ENCODE measurements around the gene NUDT15. TPM values are rescaled to one million over a fixed set of nuclear protein-coding genes. Genes with fewer than 3 reads are reported as not detected.

Gene NUDT15
- polyA plus RNA-seq, 1 donor (not counting 4 experiments of a cell fraction or from before 2014, with no cell fraction given), result 41.1 TPM

DNA sequence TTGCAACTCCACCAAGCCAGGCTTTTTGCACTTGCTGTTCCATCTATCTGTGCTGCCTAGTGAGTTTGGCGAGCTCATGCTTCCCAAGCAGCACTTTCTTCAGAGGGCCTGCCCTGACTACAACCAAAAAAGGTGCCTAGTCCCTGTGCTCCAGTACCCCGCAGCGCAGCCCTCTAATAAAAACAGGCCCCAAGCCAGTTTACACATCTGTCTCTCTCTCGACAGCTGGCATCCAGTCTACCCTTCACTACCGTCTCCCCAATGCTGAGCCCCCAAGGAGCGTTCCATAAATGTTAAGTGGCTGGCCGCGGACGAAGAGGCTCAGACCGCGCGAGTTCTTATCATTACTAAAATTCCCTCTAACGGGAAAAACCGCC lies 56.9 kb downstream of the NUDT15 start:
- peaks cover 15% of the 10 kb centered on the region for H3K4me1 ChIP-seq (ENCODE audit: control insufficient read depth, extremely low read depth, insufficient read depth, low read length)
- H3K36me3 ChIP-seq (ENCODE audit: control insufficient read depth in 2 of 2, extremely low read depth in 1 of 2, insufficient read depth in 2 of 2, low read length in 2 of 2), result peaks cover 2 to 8% of the 10 kb centered on the region in 2 experiments
- no peaks in the 10 kb centered on the region for H3K9me1 ChIP-seq (ENCODE audit: control insufficient read depth, extremely low read depth, insufficient read depth, low read length)
- peak overlapping the region; percentile 95 to 97 (median 96) for H3K4me3 ChIP-seq (ENCODE audit: control insufficient read depth in 2 of 3, extremely low read depth in 1 of 3, insufficient read depth in 2 of 3, low read depth in 1 of 3, low read length in 3 of 3)
- no peak for DNase-seq (ENCODE audit: low read depth, low spot score)
- peak overlapping the region; percentile 92 for H2AFZ ChIP-seq (ENCODE audit: control insufficient read depth, low read length)
- peak overlapping the region; percentile 99 for H3K4me2 ChIP-seq (ENCODE audit: control insufficient read depth, extremely low read depth, insufficient read depth, low read depth, low read length)
- no peaks in the 10 kb centered on the region for H3K27me3 ChIP-seq (ENCODE audit: control insufficient read depth, extremely low read depth, insufficient read depth, low read length)
- peaks cover 55% of the 10 kb centered on the region for H3K79me2 ChIP-seq (ENCODE audit: control insufficient read depth, insufficient read depth, low read length)
- H3K9me3 ChIP-seq (ENCODE audit: control insufficient read depth, low read depth, low read length), result no peaks in the 10 kb centered on the region
- TF ChIP-seq, protein P1, sequence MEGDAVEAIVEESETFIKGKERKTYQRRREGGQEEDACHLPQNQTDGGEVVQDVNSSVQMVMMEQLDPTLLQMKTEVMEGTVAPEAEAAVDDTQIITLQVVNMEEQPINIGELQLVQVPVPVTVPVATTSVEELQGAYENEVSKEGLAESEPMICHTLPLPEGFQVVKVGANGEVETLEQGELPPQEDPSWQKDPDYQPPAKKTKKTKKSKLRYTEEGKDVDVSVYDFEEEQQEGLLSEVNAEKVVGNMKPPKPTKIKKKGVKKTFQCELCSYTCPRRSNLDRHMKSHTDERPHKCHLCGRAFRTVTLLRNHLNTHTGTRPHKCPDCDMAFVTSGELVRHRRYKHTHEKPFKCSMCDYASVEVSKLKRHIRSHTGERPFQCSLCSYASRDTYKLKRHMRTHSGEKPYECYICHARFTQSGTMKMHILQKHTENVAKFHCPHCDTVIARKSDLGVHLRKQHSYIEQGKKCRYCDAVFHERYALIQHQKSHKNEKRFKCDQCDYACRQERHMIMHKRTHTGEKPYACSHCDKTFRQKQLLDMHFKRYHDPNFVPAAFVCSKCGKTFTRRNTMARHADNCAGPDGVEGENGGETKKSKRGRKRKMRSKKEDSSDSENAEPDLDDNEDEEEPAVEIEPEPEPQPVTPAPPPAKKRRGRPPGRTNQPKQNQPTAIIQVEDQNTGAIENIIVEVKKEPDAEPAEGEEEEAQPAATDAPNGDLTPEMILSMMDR (optimal IDR thresholded peaks at IDR 0.05 in 1 of 3, IDR thresholded peaks at IDR 0.05 in 1 of 3, conservative IDR thresholded peaks at IDR 0.05 in 1 of 3; ENCODE audit: extremely low read depth in 1 of 3, insufficient read depth in 2 of 3, low read length in 3 of 3), result no peak
- TF ChIP-seq EZH2 (IDR thresholded peaks at IDR 0.05; ENCODE audit: low read length), result no peak
- H3K27ac ChIP-seq (ENCODE audit: control insufficient read depth, insufficient read depth, low read length), result peak overlapping the region; percentile 88
- FAIRE-seq, result no peak
- peaks cover 3% of the 10 kb centered on the region for H4K20me1 ChIP-seq (ENCODE audit: control insufficient read depth, extremely low read depth, insufficient read depth, low read length)
- dilution Hi-C loops (cut with MboI; ENCODE audit: extremely low pct_ligation_motif_present, low sequenced_read_pairs), result no loop called here
- peak overlapping the region; percentile 95 for H3K9ac ChIP-seq (ENCODE audit: control insufficient read depth, extremely low read depth, insufficient read depth, low read length)

DNA sequence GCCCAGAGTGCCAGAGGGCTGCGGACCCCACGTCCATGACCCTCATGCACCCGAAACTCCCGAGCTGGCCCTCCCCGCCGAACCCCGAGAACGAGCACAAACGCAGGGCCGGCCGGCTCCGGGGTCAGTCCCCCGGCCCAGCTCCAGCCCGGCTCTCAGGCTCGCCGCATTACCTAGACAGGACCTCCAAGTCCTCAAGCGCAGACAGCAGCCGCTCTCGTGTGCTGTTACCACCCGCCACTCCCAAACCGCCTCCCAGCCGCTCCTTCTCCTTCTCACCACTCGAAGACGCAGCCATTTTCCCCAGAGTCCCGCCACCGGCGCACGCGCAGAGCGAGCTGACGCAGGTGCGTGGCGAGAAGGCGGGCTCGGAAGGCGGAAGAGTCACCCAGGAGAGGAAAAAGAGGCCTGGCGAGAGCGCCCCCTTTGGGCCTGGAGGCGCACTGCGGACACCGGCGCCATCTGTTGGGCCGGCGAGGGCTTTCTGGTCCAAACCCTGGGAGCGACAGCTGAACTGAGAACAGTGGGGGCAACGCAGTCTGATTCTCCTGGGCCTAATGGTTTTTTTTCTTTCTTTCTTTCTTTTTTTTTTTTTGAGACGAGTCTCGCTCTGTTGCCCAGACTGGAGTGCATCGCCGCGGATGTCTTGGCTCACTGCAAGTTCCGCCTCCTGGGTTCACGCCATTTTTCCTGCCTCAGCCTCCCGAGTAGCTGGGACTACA lies 57.4 kb downstream of the NUDT15 start, which contains the start of gene MED4:
TSS of gene MED4 (minus strand) at position 324 of the 722 bp plus-strand sequence. CDS start at position 298, 26 bp downstream.
- TF ChIP-seq, protein P1 (optimal IDR thresholded peaks at IDR 0.05 in 1 of 3, IDR thresholded peaks at IDR 0.05 in 1 of 3, conservative IDR thresholded peaks at IDR 0.05 in 1 of 3; ENCODE audit: extremely low read depth in 1 of 3, insufficient read depth in 2 of 3, low read length in 3 of 3), result peak; percentile 93 to 100 (median 98)
- no peak for TF ChIP-seq EZH2 (IDR thresholded peaks at IDR 0.05; ENCODE audit: low read length)
- Histone ChIP-seq H3K27ac (ENCODE audit: control insufficient read depth, insufficient read depth, low read length) (peak within 1 kb of the TSS; percentile 88), H3K36me3 (ENCODE audit: control insufficient read depth in 2 of 2, extremely low read depth in 1 of 2, insufficient read depth in 2 of 2, low read length in 2 of 2) (peaks cover 2 to 8% of the 10 kb centered on the region in 2 experiments), H3K4me3 (ENCODE audit: control insufficient read depth in 2 of 3, extremely low read depth in 1 of 3, insufficient read depth in 2 of 3, low read depth in 1 of 3, low read length in 3 of 3) (peak within 1 kb of the TSS; percentile 95 to 97 (median 96)), H3K4me1 (ENCODE audit: control insufficient read depth, extremely low read depth, insufficient read depth, low read length) (peaks cover 15% of the 10 kb centered on the region), H3K9me1 (ENCODE audit: control insufficient read depth, extremely low read depth, insufficient read depth, low read length) (no peaks in the 10 kb centered on the region), H3K9ac (ENCODE audit: control insufficient read depth, extremely low read depth, insufficient read depth, low read length) (peak within 1 kb of the TSS; percentile 95), H2AFZ (ENCODE audit: control insufficient read depth, low read length) (peak within 1 kb of the TSS; percentile 92), H3K27me3 (ENCODE audit: control insufficient read depth, extremely low read depth, insufficient read depth, low read length) (no peaks in the 10 kb centered on the region), H3K4me2 (ENCODE audit: control insufficient read depth, extremely low read depth, insufficient read depth, low read depth, low read length) (peak within 1 kb of the TSS; percentile 99), H3K79me2 (ENCODE audit: control insufficient read depth, insufficient read depth, low read length) (peaks cover 49% of the 10 kb centered on the region), H4K20me1 (ENCODE audit: control insufficient read depth, extremely low read depth, insufficient read depth, low read length) (peaks cover 3% of the 10 kb centered on the region), H3K9me3 (ENCODE audit: control insufficient read depth, low read depth, low read length) (no peaks in the 10 kb centered on the region)
- FAIRE-seq, result peak; percentile 46
- DNase-seq (ENCODE audit: low read depth, low spot score), result peak; percentile 56
- dilution Hi-C loops (cut with MboI; ENCODE audit: extremely low pct_ligation_motif_present, low sequenced_read_pairs), result no loop called here

All from keratinocyte (primary cell).